Muscle of leg (tissue), 11 donors: ENCODE data around the gene SLC29A4. TPM values are rescaled to one million over a fixed set of nuclear protein-coding genes. Genes with fewer than 3 reads are reported as not detected.
"Not testable (repeated sequence)": the region's sequence is repeated elsewhere in the genome, so short reads cannot be mapped to it uniquely, and the experiment has no call there.

Source experiments
- DNase-seq: peaks from one replicate; pipeline ENCODE4 v3.0.0; 2013
- H3K27ac ChIP-seq: one replicate; pipeline ENCODE4 v1.5.1; 2013; ENCODE audit warnings: mild to moderate bottlenecking, low read length, control low read depth
- H3K27me3 ChIP-seq: one replicate; pipeline ENCODE4 v1.6.1; 2013; ENCODE audit warnings: low read length; ENCODE audit not compliant: control insufficient read depth, insufficient read depth
- H3K36me3 ChIP-seq: one replicate; pipeline ENCODE4 v1.6.1; 2013; ENCODE audit warnings: low read length; ENCODE audit not compliant: control insufficient read depth, insufficient read depth
- H3K4me1 ChIP-seq: one replicate; pipeline ENCODE4 v1.6.1; 2013; ENCODE audit warnings: low read length; ENCODE audit not compliant: control insufficient read depth, insufficient read depth
- H3K4me3 ChIP-seq: one replicate; pipeline ENCODE4 v1.5.1; 2013; ENCODE audit warnings: low read length, control low read depth
- H3K9me3 ChIP-seq: replicated peaks from 2 replicates; pipeline ENCODE4 v1.6.1; 2013; ENCODE audit warnings: low read depth, low read length; ENCODE audit not compliant: control insufficient read depth
- WGBS: methylation state at CpG from one replicate; pipeline ENCODE4 v1.1.5; 2013; ENCODE audit warnings: missing lambda C conversion rate; ENCODE audit not compliant: insufficient coverage; 5-methylcytosine and 5-hydroxymethylcytosine counted together
- polyA plus RNA-seq, 8 donors: library from polyadenylated mRNA; unstranded; fragments of 120-200 nt; gene quantifications; one replicate each; pipeline versions ENCODE4 v1.2.1 to v1.2.3, GENCODE V29; 2013; ENCODE audit warnings: inconsistent platforms in 1 of 8, low replicate concordance in 1 of 8; ENCODE audit not compliant: insufficient read length in 8 of 8, insufficient read depth in 1 of 8
- total RNA-seq: library from RNA; stranded (reverse); fragments of 120-200 nt; gene quantifications from one replicate; pipeline ENCODE4 v1.2.4, GENCODE V29; 2013

SLC29A4 gene
- total and polyA plus RNA-seq, 9 donors: 18.5 to 51.7 (median 35.7) TPM

- Histone ChIP-seq H3K4me1 (no peaks in the 10 kb centered on the region), H3K27ac (no peak overlapping the region), H3K9me3 (peaks cover 6% of the 10 kb centered on the region), H3K27me3 (peaks cover 5% of the 10 kb centered on the region), H3K4me3 (no peak overlapping the region), H3K36me3 (peaks cover 49% of the 10 kb centered on the region)
- no peak for DNase-seq
- 74% methylated on average over 18 of the region's 33 CpGs for WGBS
Measured at GRCh38 chr7:5295039-5296014, 12.6 kb downstream of the SLC29A4 start.

GRCh38 chr7:5296015-5296610 is 13.4 kb downstream of the SLC29A4 start:
- Histone ChIP-seq H3K4me1 (no peaks in the 10 kb centered on the region), H3K9me3 (peaks cover 6% of the 10 kb centered on the region), H3K27ac (no peak overlapping the region), H3K36me3 (peaks cover 48% of the 10 kb centered on the region), H3K4me3 (no peak overlapping the region), H3K27me3 (peaks cover 5% of the 10 kb centered on the region)
- WGBS: 32% methylated on average over 11 of the region's 29 CpGs
- DNase-seq: no peak

DNA sequence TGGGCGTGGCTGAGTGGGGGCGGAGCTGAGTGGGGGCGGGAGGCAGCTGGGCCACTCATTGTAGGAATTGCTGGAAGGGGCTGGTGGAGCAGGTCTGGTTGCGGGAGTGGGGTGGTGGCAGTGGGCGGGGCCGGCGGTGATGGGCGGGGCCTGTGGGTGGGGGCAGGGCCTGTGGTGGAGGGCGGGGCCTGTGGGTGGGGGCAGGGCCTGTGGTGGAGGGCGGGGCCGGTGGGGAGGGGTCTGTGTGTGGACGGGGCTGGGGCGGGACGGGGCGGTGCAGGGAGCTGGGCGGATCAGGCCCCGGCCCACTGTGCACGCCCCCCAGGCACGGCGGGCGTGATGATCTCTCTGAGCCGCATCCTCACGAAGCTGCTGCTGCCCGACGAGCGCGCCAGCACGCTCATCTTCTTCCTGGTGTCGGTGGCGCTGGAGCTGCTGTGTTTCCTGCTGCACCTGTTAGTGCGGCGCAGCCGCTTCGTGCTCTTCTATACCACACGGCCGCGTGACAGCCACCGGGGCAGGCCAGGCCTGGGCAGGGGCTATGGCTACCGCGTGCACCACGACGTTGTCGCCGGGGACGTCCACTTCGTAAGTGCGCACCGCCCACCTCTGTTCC is 14.0 kb downstream of the SLC29A4 start:
- 26% methylated on average over 23 of the region's 48 CpGs for WGBS
- H3K27ac ChIP-seq: no peak overlapping the region
- no peak for DNase-seq
- H3K9me3 ChIP-seq: peaks cover 6% of the 10 kb centered on the region
- H3K4me1 ChIP-seq: no peaks in the 10 kb centered on the region
- peaks cover 47% of the 10 kb centered on the region for H3K36me3 ChIP-seq
- no peak overlapping the region for H3K4me3 ChIP-seq
- H3K27me3 ChIP-seq: peaks cover 5% of the 10 kb centered on the region

DNA sequence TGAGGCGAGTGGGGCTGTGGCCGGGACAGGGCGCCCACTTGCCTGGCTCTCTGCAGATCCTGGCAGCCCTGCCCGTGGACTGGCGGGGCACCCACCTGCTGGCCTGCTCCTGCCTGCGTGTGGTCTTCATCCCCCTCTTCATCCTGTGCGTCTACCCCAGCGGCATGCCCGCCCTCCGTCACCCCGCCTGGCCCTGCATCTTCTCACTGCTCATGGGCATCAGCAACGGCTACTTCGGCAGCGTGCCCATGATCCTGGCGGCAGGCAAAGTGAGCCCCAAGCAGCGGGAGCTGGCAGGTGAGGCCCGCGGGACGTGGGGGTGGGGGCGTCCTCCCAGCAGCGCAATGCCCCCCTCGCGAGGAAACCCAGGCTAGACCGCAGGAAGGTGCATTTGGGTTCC is 17.6 kb downstream of the SLC29A4 start:
- no peak overlapping the region for H3K4me3 ChIP-seq
- H3K9me3 ChIP-seq: no peaks in the 10 kb centered on the region
- peaks cover 41% of the 10 kb centered on the region for H3K36me3 ChIP-seq
- no peak for DNase-seq
- 93% methylated on average over 22 of the region's 24 CpGs for WGBS
- peaks cover 5% of the 10 kb centered on the region for H3K27me3 ChIP-seq
- no peaks in the 10 kb centered on the region for H3K4me1 ChIP-seq
- no peak overlapping the region for H3K27ac ChIP-seq

DNA sequence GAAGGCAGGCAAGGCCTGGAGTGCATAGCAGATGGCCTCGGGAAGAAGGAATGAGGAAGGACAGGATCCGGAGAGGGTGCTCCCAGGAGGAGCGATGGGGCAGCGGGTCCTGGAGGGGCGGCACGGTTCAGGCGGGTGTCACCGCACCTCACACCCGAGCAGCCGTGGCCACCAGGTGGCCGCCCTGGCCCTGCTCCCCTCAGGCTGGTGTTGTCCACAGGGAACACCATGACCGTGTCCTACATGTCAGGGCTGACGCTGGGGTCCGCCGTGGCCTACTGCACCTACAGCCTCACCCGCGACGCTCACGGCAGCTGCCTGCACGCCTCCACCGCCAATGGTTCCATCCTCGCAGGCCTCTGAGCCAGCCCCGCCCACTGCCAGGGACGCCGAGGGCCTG is 19.8 kb downstream of the SLC29A4 start:
- Histone ChIP-seq H3K9me3 (no peaks in the 10 kb centered on the region), H3K4me3 (no peak overlapping the region), H3K4me1 (no peaks in the 10 kb centered on the region), H3K27ac (no peak overlapping the region), H3K36me3 (peaks cover 37% of the 10 kb centered on the region), H3K27me3 (no peaks in the 10 kb centered on the region)
- DNase-seq: no peak
- 63% methylated on average over 24 of the region's 25 CpGs for WGBS

- H3K27me3 ChIP-seq: no peaks in the 10 kb centered on the region
- H3K27ac ChIP-seq: no peak overlapping the region
- H3K4me3 ChIP-seq: no peak overlapping the region
- peaks cover 39% of the 10 kb centered on the region for H3K36me3 ChIP-seq
- no peaks in the 10 kb centered on the region for H3K9me3 ChIP-seq
- WGBS: 77% methylated on average over 18 of the region's 18 CpGs
- no peak for DNase-seq
- no peaks in the 10 kb centered on the region for H3K4me1 ChIP-seq
Measured at GRCh38 chr7:5303061-5303460, 20.3 kb downstream of the SLC29A4 start.

- Histone ChIP-seq H3K36me3 (peaks cover 44% of the 10 kb centered on the region), H3K4me1 (no peaks in the 10 kb centered on the region), H3K27ac (no peak overlapping the region), H3K4me3 (no peak overlapping the region), H3K27me3 (no peaks in the 10 kb centered on the region), H3K9me3 (no peaks in the 10 kb centered on the region)
- no peak for DNase-seq
- WGBS: 78% methylated on average over 31 of the region's 35 CpGs
Measured at GRCh38 chr7:5303591-5304505, 21.1 kb downstream of the SLC29A4 start.

GRCh38 chr7:5305050-5305449 is 22.3 kb downstream of the SLC29A4 start:
- DNase-seq, H3K27ac ChIP-seq, H3K9me3 ChIP-seq, H3K4me3 ChIP-seq, H3K4me1 ChIP-seq, H3K27me3 ChIP-seq: not testable (repeated sequence)
- H3K36me3 ChIP-seq: peaks cover 46% of the 10 kb centered on the region
- 89% methylated on average over 9 of the region's 9 CpGs for WGBS

DNA sequence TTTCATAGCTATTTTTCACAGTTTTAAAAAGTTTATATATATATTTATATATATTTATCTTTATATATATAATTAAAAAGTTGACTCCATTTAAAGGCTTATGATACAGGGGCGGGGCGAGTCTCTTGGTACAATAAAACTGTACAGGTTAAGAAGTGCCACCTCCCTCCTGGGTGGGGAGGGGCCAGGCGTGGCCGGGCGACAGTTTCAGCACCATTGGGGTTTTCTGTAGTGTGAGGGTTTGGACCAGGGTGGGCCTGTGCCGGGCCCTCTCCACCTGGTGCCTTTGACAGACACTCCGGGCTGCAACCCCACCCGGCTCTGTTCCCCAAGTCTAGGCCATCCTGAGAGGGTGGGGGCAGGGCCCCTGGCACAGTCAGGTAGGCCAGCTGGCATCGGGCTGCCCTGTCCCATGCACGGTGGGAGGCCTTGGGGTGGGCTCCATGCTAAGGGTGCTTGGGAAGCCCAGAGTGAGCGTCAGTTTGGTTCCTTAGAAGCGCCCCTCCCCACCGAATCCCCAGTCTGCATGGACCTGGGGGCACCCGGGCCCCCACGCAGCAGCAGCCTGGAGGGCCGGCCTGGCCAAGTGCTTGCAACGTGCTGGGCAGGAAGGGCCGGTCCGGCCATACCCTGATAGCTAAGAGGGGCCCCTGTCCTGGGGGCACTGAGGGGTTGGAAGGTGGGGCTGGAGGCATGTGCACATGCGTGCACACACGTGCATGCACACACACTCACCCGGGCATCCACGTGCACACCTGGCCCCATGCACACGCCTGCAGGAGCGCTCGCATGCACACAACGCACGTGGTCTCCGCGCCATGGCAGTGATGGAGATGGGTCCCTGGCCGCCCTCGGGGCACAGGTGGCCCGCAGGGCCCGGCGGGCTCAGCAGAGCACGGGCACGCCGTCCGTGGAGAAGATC is 24.7 kb downstream of the SLC29A4 start:
- H3K4me1 ChIP-seq, H3K27ac ChIP-seq, H3K9me3 ChIP-seq, H3K27me3 ChIP-seq, H3K4me3 ChIP-seq, DNase-seq: not testable (repeated sequence)
- WGBS: 90% methylated on average over 32 of the region's 39 CpGs
- peaks cover 55% of the 10 kb centered on the region for H3K36me3 ChIP-seq
